Neutrophil (primary cell): ENCODE data around the gene PTPRD.
"Not testable (repeated sequence)": the region's sequence is repeated elsewhere in the genome, so short reads cannot be mapped to it uniquely, and the experiment has no call there.

Experiments
- H3K27ac ChIP-seq: fragments of 200-600 bp; sonication (generic); 2 replicates; pipeline ENCODE4 v1.5.1; 2016; ENCODE audit warnings: mild to moderate bottlenecking, moderate library complexity
- H3K27me3 ChIP-seq: fragments of 200-600 bp; sonication (generic); 2 replicates; pipeline ENCODE4 v1.6.0; 2016; ENCODE audit warnings: mild to moderate bottlenecking
- H3K36me3 ChIP-seq: fragments of 200-600 bp; sonication (generic); 2 replicates; pipeline ENCODE4 v1.5.1; 2017
- H3K4me1 ChIP-seq, 2 experiments: fragments of 200-600 bp in 1 of 2; sonication (generic) in 1 of 2; 1 replicate in 1 of 2; 2 replicates in 1 of 2; pipeline versions ENCODE4 v1.5.1 to v1.6.1; 2013 to 2016; ENCODE audit warnings: low read depth in 1 of 2, low read length in 1 of 2, mild to moderate bottlenecking in 1 of 2, moderate library complexity in 1 of 2; ENCODE audit not compliant: control insufficient read depth in 1 of 2, insufficient read depth in 1 of 2
- H3K4me3 ChIP-seq, 2 experiments: fragments of 200-600 bp in 1 of 2; sonication (generic) in 1 of 2; 1 replicate in 1 of 2; 2 replicates in 1 of 2; pipeline ENCODE4 v1.5.1; 2013 to 2016; ENCODE audit warnings: low read depth in 1 of 2, low read length in 1 of 2, mild to moderate bottlenecking in 1 of 2, moderate library complexity in 1 of 2
- H3K9me3 ChIP-seq: fragments of 200-600 bp; sonication (generic); 2 replicates; pipeline ENCODE4 v1.5.1; 2016
- CTCF ChIP-seq: fragments of 200-600 bp; sonication (generic); IDR thresholded peaks from 2 replicates; pipeline ENCODE4 v1.5.1; 2016; ENCODE audit warnings: antibody characterized with exemption

The PTPRD gene

DNA sequence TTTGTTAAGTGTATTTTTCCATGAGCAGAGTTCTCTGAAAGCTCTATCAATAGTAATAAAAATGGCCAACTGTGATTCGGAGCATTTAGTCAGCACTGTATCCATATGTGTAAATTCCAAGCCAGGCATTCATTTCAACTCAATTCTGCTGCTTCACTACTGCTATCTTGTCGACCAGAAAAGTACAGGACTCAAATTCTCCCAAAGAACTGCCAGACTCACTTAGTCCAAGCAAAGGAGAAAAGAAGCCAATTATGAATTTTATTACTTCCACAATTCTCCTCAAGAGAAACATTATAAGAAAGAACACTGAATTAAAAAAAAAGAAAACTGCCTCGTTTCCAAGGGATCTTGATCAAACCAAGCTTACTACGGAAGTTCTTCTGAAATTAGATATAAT lies 1906.9 kb downstream of the PTPRD start:
- no peaks in the 10 kb centered on the region for H3K9me3 ChIP-seq
- no peak overlapping the region for H3K27ac ChIP-seq
- no peaks in the 10 kb centered on the region for H3K27me3 ChIP-seq
- TF ChIP-seq CTCF: no peak
- peaks cover 0 to 4% of the 10 kb centered on the region in 2 experiments for H3K4me1 ChIP-seq
- no peak overlapping the region for H3K4me3 ChIP-seq
- no peaks in the 10 kb centered on the region for H3K36me3 ChIP-seq

- H3K27ac ChIP-seq: no peak overlapping the region
- peaks cover 0 to 4% of the 10 kb centered on the region in 2 experiments for H3K4me1 ChIP-seq
- H3K9me3 ChIP-seq: no peaks in the 10 kb centered on the region
- H3K4me3 ChIP-seq: no peak overlapping the region
- H3K27me3 ChIP-seq: no peaks in the 10 kb centered on the region
- TF ChIP-seq CTCF: no peak
- H3K36me3 ChIP-seq: no peaks in the 10 kb centered on the region
These were observed 1908.9 kb downstream of the PTPRD start for GRCh38 chr9:8703904-8704303.

DNA sequence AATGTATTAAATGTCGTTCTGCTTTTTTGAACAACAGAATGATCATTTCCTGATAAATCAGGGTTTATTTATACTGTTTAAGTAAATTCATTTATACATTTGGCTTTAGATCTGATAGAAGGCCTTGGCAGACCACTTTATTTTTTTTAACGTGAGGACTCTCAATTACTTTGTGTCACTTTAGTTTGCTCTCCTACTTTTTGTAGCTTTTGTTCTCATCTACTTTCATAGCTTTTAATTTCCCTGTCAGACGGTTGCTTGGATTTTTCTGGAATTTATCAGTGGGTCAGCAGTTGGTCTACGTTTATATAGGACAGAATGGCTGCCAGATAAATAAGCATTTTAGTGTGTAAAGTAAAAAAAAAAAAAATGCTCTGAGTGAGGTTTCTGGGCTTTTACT lies 1910.9 kb downstream of the PTPRD start:
- Histone ChIP-seq H3K27ac (no peak overlapping the region), H3K9me3 (no peaks in the 10 kb centered on the region), H3K27me3 (no peaks in the 10 kb centered on the region), H3K36me3 (no peaks in the 10 kb centered on the region), H3K4me1 (peaks cover 0 to 1% of the 10 kb centered on the region in 2 experiments), H3K4me3 (no peak overlapping the region)
- no peak for TF ChIP-seq CTCF

GRCh38 chr9:8697565-8697964 lies 1915.2 kb downstream of the PTPRD start:
- H3K4me1 ChIP-seq, H3K36me3 ChIP-seq, H3K27me3 ChIP-seq, H3K4me3 ChIP-seq, H3K27ac ChIP-seq, H3K9me3 ChIP-seq: not testable (repeated sequence)

DNA sequence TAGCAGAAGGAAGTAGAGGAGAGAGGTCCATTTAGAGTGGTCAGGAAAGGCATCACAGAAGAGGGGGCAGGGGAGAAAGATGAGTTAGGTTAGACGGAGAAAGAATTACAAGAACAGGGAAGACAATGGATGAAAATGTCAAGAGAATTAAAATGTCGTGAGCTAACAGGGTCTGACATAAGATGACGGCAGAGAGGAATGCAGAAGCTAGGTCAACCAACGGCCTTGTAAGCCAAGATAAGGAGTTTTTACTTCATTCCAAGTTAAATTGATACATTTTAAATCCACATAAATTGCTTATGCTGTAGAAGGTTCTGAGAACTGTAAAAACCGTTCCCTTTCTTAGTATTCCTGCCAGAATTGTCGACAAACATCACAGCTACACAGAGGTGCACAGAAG lies 1916.3 kb downstream of the PTPRD start:
- H3K4me1 ChIP-seq: no peaks in the 10 kb centered on the region
- H3K27ac ChIP-seq: no peak overlapping the region
- no peaks in the 10 kb centered on the region for H3K9me3 ChIP-seq
- no peak overlapping the region for H3K4me3 ChIP-seq
- no peaks in the 10 kb centered on the region for H3K36me3 ChIP-seq
- no peak for TF ChIP-seq CTCF
- no peaks in the 10 kb centered on the region for H3K27me3 ChIP-seq

DNA sequence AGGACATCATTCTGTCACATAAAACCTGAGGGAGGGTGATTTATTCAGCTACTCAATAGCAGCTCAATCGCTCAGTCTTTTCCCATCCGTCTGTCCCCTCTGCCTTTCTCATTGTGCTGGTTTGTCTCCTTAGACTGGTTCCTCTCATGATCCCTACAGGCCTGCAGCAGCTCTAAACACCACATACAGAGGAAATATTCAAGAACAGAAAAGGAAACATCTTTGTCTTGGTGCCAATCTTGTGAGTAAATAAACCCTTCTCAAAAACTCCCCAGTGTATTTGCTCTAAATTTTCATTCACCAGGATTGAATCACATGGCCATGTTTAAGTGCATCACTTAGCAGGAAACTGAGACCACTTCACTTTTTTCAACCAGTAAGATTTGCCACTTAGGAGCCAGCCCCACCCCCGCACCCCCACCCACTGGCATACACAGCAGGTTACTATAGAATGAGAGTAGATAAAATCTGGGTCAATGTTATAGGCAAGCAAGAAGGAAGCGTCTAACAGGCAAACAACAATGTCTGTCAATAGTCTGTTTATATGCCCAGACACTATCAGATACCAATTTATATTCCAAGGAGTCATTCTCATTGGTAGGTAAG lies 1917.7 kb downstream of the PTPRD start:
- H3K9me3 ChIP-seq: no peaks in the 10 kb centered on the region
- H3K27me3 ChIP-seq: no peaks in the 10 kb centered on the region
- H3K27ac ChIP-seq: no peak overlapping the region
- TF ChIP-seq CTCF: no peak
- no peak overlapping the region for H3K4me3 ChIP-seq
- H3K36me3 ChIP-seq: no peaks in the 10 kb centered on the region
- H3K4me1 ChIP-seq: no peaks in the 10 kb centered on the region
